ENCODE data around the gene SMC1B.

The SMC1B gene

GRCh38 chr22:45429424-45429823 lies 16.0 kb upstream of the SMC1B start:
- Histone ChIP-seq H3K27me3 (ENCODE audit: low read length) (no peaks in the 10 kb centered on the region), H3K9me2 (replicated peaks; ENCODE audit: insufficient read depth, low read length) (no peaks in the 10 kb centered on the region), H3K79me2 (ENCODE audit: insufficient read depth, low read length) (no peaks in the 10 kb centered on the region), H3K4me2 (ENCODE audit: low read depth, low read length, poor library complexity, severe bottlenecking) (no peak overlapping the region), H3K9me3 (ENCODE audit: insufficient read depth, low read length) (no peaks in the 10 kb centered on the region; the same call in 1 of the 2 replicates), H3K36me3 (ENCODE audit: low read length) (no peaks in the 10 kb centered on the region), H3K9ac (ENCODE audit: low read length) (no peak overlapping the region), H4K20me1 (ENCODE audit: low read depth, low read length) (no peaks in the 10 kb centered on the region), H3F3A (ENCODE audit: insufficient read depth) (no peaks in the 10 kb centered on the region), H2AFZ (ENCODE audit: low read depth, low read length, severe bottlenecking) (no peak overlapping the region), H3K4me3 (ENCODE audit: insufficient read depth, low read length, poor library complexity, severe bottlenecking) (no peak overlapping the region), H3K27ac (ENCODE audit: low read depth, low read length) (no peak overlapping the region)
- TF ChIP-seq EZH2phosphoT487 (conservative IDR thresholded peaks at IDR 0.05; ENCODE audit: low read length) = no peak
- no peak for TF ChIP-seq CTCF (IDR thresholded peaks at IDR 0.05; ENCODE audit: insufficient read depth, low read length, poor library complexity, severe bottlenecking)

GRCh38 chr22:45428391-45429385 lies 15.3 kb upstream of the SMC1B start:
- no peak overlapping the region for H3K27ac ChIP-seq (ENCODE audit: low read depth, low read length)
- H3K9me3 ChIP-seq (ENCODE audit: insufficient read depth, low read length) = no peaks in the 10 kb centered on the region; the same call in 1 of the 2 replicates
- no peaks in the 10 kb centered on the region for H4K20me1 ChIP-seq (ENCODE audit: low read depth, low read length)
- H3K27me3 ChIP-seq (ENCODE audit: low read length) = no peaks in the 10 kb centered on the region
- H3K4me3 ChIP-seq (ENCODE audit: insufficient read depth, low read length, poor library complexity, severe bottlenecking) = no peak overlapping the region
- no peaks in the 10 kb centered on the region for H3F3A ChIP-seq (ENCODE audit: insufficient read depth)
- H3K9me2 ChIP-seq (replicated peaks; ENCODE audit: insufficient read depth, low read length) = no peaks in the 10 kb centered on the region
- H3K79me2 ChIP-seq (ENCODE audit: insufficient read depth, low read length) = no peaks in the 10 kb centered on the region
- H3K9ac ChIP-seq (ENCODE audit: low read length) = no peak overlapping the region
- no peaks in the 10 kb centered on the region for H3K36me3 ChIP-seq (ENCODE audit: low read length)
- no peak overlapping the region for H3K4me2 ChIP-seq (ENCODE audit: low read depth, low read length, poor library complexity, severe bottlenecking)
- TF ChIP-seq CTCF (IDR thresholded peaks at IDR 0.05; ENCODE audit: insufficient read depth, low read length, poor library complexity, severe bottlenecking) = no peak
- no peak for TF ChIP-seq EZH2phosphoT487 (conservative IDR thresholded peaks at IDR 0.05; ENCODE audit: low read length)
- H2AFZ ChIP-seq (ENCODE audit: low read depth, low read length, severe bottlenecking) = no peak overlapping the region

GRCh38 chr22:45427114-45427513 lies 13.7 kb upstream of the SMC1B start:
- no peaks in the 10 kb centered on the region for H3K36me3 ChIP-seq (ENCODE audit: low read length)
- H4K20me1 ChIP-seq (ENCODE audit: low read depth, low read length) = no peaks in the 10 kb centered on the region
- no peaks in the 10 kb centered on the region for H3K79me2 ChIP-seq (ENCODE audit: insufficient read depth, low read length)
- H3K4me2 ChIP-seq (ENCODE audit: low read depth, low read length, poor library complexity, severe bottlenecking) = no peak overlapping the region
- no peaks in the 10 kb centered on the region for H3F3A ChIP-seq (ENCODE audit: insufficient read depth)
- H3K4me3 ChIP-seq (ENCODE audit: insufficient read depth, low read length, poor library complexity, severe bottlenecking) = no peak overlapping the region
- no peak overlapping the region for H2AFZ ChIP-seq (ENCODE audit: low read depth, low read length, severe bottlenecking)
- no peaks in the 10 kb centered on the region for H3K9me2 ChIP-seq (replicated peaks; ENCODE audit: insufficient read depth, low read length)
- no peak for TF ChIP-seq EZH2phosphoT487 (conservative IDR thresholded peaks at IDR 0.05; ENCODE audit: low read length)
- H3K9me3 ChIP-seq (ENCODE audit: insufficient read depth, low read length) = no peaks in the 10 kb centered on the region; the same call in 1 of the 2 replicates
- no peak overlapping the region for H3K9ac ChIP-seq (ENCODE audit: low read length)
- no peaks in the 10 kb centered on the region for H3K27me3 ChIP-seq (ENCODE audit: low read length)
- H3K27ac ChIP-seq (ENCODE audit: low read depth, low read length) = no peak overlapping the region

GRCh38 chr22:45426387-45426786 lies 13.0 kb upstream of the SMC1B start:
- TF ChIP-seq CTCF (IDR thresholded peaks at IDR 0.05; ENCODE audit: insufficient read depth, low read length, poor library complexity, severe bottlenecking) = no peak
- TF ChIP-seq EZH2phosphoT487 (conservative IDR thresholded peaks at IDR 0.05; ENCODE audit: low read length) = no peak

More at GRCh38 chr22:45426387-45426786, 13.0 kb upstream of the SMC1B start:
- H3K9me3 ChIP-seq (ENCODE audit: insufficient read depth, low read length) = no peaks in the 10 kb centered on the region; the same call in 1 of the 2 replicates
- no peaks in the 10 kb centered on the region for H3K36me3 ChIP-seq (ENCODE audit: low read length)
- H3F3A ChIP-seq (ENCODE audit: insufficient read depth) = no peaks in the 10 kb centered on the region
- H4K20me1 ChIP-seq (ENCODE audit: low read depth, low read length) = no peaks in the 10 kb centered on the region
- H3K4me3 ChIP-seq (ENCODE audit: insufficient read depth, low read length, poor library complexity, severe bottlenecking) = no peak overlapping the region
- no peaks in the 10 kb centered on the region for H3K27me3 ChIP-seq (ENCODE audit: low read length)
- no peak overlapping the region for H2AFZ ChIP-seq (ENCODE audit: low read depth, low read length, severe bottlenecking)
- H3K9ac ChIP-seq (ENCODE audit: low read length) = no peak overlapping the region
- no peak overlapping the region for H3K27ac ChIP-seq (ENCODE audit: low read depth, low read length)
- no peaks in the 10 kb centered on the region for H3K79me2 ChIP-seq (ENCODE audit: insufficient read depth, low read length)
- H3K4me2 ChIP-seq (ENCODE audit: low read depth, low read length, poor library complexity, severe bottlenecking) = no peak overlapping the region
- no peaks in the 10 kb centered on the region for H3K9me2 ChIP-seq (replicated peaks; ENCODE audit: insufficient read depth, low read length)

All from SU-DHL-6 (cell line).